Keratinocyte (primary cell): ENCODE results near the gene ALDH4A1. TPM values are rescaled to one million over a fixed set of nuclear protein-coding genes. Genes with fewer than 3 reads are reported as not detected.
A peak's percentile ranks its signal among the peaks of the same experiment; 100 is the strongest.

Source experiments
- DNase-seq: peaks from one replicate; pipeline ENCODE4 v3.0.0-alpha.2; 2011; ENCODE audit warnings: low read depth, missing footprints, low spot score
- FAIRE-seq: peaks from 2 replicates; lab custom pipeline; 2011; peaks lifted over from hg19 to GRCh38; lab: Jason Lieb, UNC
- H2AFZ ChIP-seq: 2 replicates; pipeline ENCODE4 v1.6.0; 2012; ENCODE audit warnings: low read length, control low read depth, inconsistent platforms; ENCODE audit not compliant: control insufficient read depth
- H3K27ac ChIP-seq: 2 replicates; pipeline ENCODE4 v1.5.1; 2011; ENCODE audit warnings: low read length; ENCODE audit not compliant: control insufficient read depth, insufficient read depth
- H3K27me3 ChIP-seq: 3 replicates; pipeline ENCODE4 v1.6.0; 2011; ENCODE audit warnings: low read length; ENCODE audit not compliant: control insufficient read depth, insufficient read depth; ENCODE audit errors: extremely low read depth
- H3K36me3 ChIP-seq, 2 experiments: 2 replicates in 1 of 2; 3 replicates in 1 of 2; pipeline ENCODE4 v1.5.1; 2011; ENCODE audit warnings: low read length in 2 of 2, mild to moderate bottlenecking in 1 of 2; ENCODE audit not compliant: control insufficient read depth in 2 of 2, insufficient read depth in 2 of 2; ENCODE audit errors: extremely low read depth in 1 of 2
- H3K4me1 ChIP-seq: 3 replicates; pipeline ENCODE4 v1.5.1; 2011; ENCODE audit warnings: low read length; ENCODE audit not compliant: control insufficient read depth, insufficient read depth; ENCODE audit errors: extremely low read depth
- H3K4me2 ChIP-seq: 3 replicates; pipeline ENCODE4 v1.6.0; 2011; ENCODE audit warnings: low read depth, low read length; ENCODE audit not compliant: control insufficient read depth, insufficient read depth; ENCODE audit errors: extremely low read depth
- H3K4me3 ChIP-seq, 3 experiments: fragments of 200-600 bp in 1 of 3; sonication (generic) in 1 of 3; 2 replicates in 2 of 3; 3 replicates in 1 of 3; pipeline ENCODE4 v1.5.1; 2011 to 2016; ENCODE audit warnings: low read length in 3 of 3, mild to moderate bottlenecking in 3 of 3, control low read depth in 2 of 3, inconsistent platforms in 1 of 3, low read depth in 1 of 3, mixed read lengths in 1 of 3, mixed run types in 1 of 3, moderate library complexity in 1 of 3; ENCODE audit not compliant: control insufficient read depth in 2 of 3, insufficient read depth in 2 of 3; ENCODE audit errors: extremely low read depth in 1 of 3
- H3K79me2 ChIP-seq: 2 replicates; pipeline ENCODE4 v1.6.0; 2012; ENCODE audit warnings: low read length; ENCODE audit not compliant: control insufficient read depth, insufficient read depth
- H3K9ac ChIP-seq: 3 replicates; pipeline ENCODE4 v1.6.0; 2011; ENCODE audit warnings: low read length; ENCODE audit not compliant: control insufficient read depth, insufficient read depth; ENCODE audit errors: extremely low read depth
- H3K9me1 ChIP-seq: 3 replicates; pipeline ENCODE4 v1.6.0; 2011; ENCODE audit warnings: low read length; ENCODE audit not compliant: control insufficient read depth, insufficient read depth; ENCODE audit errors: extremely low read depth
- H3K9me3 ChIP-seq: 2 replicates; pipeline ENCODE4 v1.5.1; 2012; ENCODE audit warnings: low read depth, low read length; ENCODE audit not compliant: control insufficient read depth
- H4K20me1 ChIP-seq: 3 replicates; pipeline ENCODE4 v1.6.0; 2011; ENCODE audit warnings: low read length; ENCODE audit not compliant: control insufficient read depth, insufficient read depth; ENCODE audit errors: extremely low read depth
- CTCF ChIP-seq, 3 experiments: IDR thresholded peaks in 1 of 3; conservative IDR thresholded peaks in 1 of 3; optimal IDR thresholded peaks in 1 of 3; 2 replicates in 2 of 3; 3 replicates in 1 of 3; pipeline versions ENCODE3 to v1.5.1; 2011; ENCODE audit warnings: low read length in 3 of 3, mild to moderate bottlenecking in 3 of 3, moderate library complexity in 2 of 3, control low read depth in 1 of 3, inconsistent platforms in 1 of 3; ENCODE audit not compliant: insufficient read depth in 2 of 3; ENCODE audit errors: extremely low read depth in 1 of 3
- EZH2 ChIP-seq: IDR thresholded peaks from one replicate; pipeline ENCODE4 v1.6.1; 2012; ENCODE audit warnings: inconsistent platforms, mild to moderate bottlenecking, low read length, moderate library complexity
- dilution Hi-C: fragments of 300-500 bp; cut with MboI; formaldehyde crosslinking; loops from one replicate; pipeline ENCODE4 v1.7.0; 2020; ENCODE audit warnings: low sequenced_read_pairs; ENCODE audit not compliant: extremely low pct_ligation_motif_present
- polyA plus RNA-seq, 5 experiments: library from polyadenylated mRNA; depleted of rRNA in 3 of 5; stranded (reverse) in 3 of 5; stranded (forward) in 1 of 5; unstranded in 1 of 5; fragments of >200 nt; gene quantifications; 1 replicate in 1 of 5; 2 replicates in 3 of 5; 3 replicates in 1 of 5; pipeline versions ENCODE4 v1.2.1 to v1.2.3, GENCODE V29; 2011 to 2012; ENCODE audit warnings: missing spikeins in 2 of 5, low read depth in 1 of 5, low replicate concordance in 1 of 5

Gene ALDH4A1
- polyA plus RNA-seq, 1 donor (not counting 4 experiments of a cell fraction or from before 2014, with no cell fraction given): 52.7 TPM

DNA sequence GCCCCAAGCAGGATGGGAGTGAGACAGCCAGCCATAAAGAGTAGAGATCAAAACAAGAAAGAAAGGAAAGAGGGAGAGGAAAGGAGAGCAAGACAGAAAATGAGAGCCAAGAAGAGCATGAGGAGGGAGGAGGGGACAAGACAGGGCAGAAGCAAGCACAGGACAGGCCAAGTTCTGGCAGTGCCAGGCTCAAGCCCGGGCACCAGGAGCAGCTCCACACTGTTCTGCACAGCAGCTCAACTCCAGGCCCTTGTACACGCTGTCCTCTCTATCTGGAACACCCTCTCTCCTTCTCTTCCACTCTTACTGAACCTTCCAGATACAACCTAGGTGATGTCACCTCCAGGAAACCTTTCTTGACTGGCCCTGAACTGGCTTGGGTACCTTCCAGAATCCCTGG, 42.5 kb upstream of the ALDH4A1 start:
- Histone ChIP-seq H3K4me3 (peak overlapping the region in 1 of 3 experiments; percentile 13), H3K36me3 (peaks cover 4 to 25% of the 10 kb centered on the region in 2 experiments), H3K27me3 (no peaks in the 10 kb centered on the region), H3K79me2 (peaks cover 99% of the 10 kb centered on the region), H2AFZ (no peak overlapping the region), H3K4me2 (peak overlapping the region; percentile 61), H4K20me1 (peaks cover 5% of the 10 kb centered on the region), H3K4me1 (peaks cover 90% of the 10 kb centered on the region), H3K9me3 (no peaks in the 10 kb centered on the region), H3K9me1 (peaks cover 2% of the 10 kb centered on the region), H3K27ac (peak overlapping the region; percentile 61), H3K9ac (peak overlapping the region; percentile 26)
- FAIRE-seq: peak; percentile 26
- dilution Hi-C loops: no loop called here
- no peak for DNase-seq
- TF ChIP-seq EZH2: no peak
- no peak for TF ChIP-seq CTCF (optimal IDR thresholded peaks at IDR 0.05 in 1 of 3, IDR thresholded peaks at IDR 0.05 in 1 of 3, conservative IDR thresholded peaks at IDR 0.05 in 1 of 3; ENCODE audit: extremely low read depth in 1 of 3, insufficient read depth in 2 of 3, low read length in 3 of 3)

- no peak for DNase-seq
- peaks cover 96% of the 10 kb centered on the region for H3K79me2 ChIP-seq
- peaks cover 5% of the 10 kb centered on the region for H4K20me1 ChIP-seq
- H3K27me3 ChIP-seq: no peaks in the 10 kb centered on the region
- H3K4me2 ChIP-seq: no peak overlapping the region
- no peak overlapping the region for H3K4me3 ChIP-seq
- peak overlapping the region; percentile 26 for H3K9ac ChIP-seq
- peaks cover 90% of the 10 kb centered on the region for H3K4me1 ChIP-seq
- H2AFZ ChIP-seq: no peak overlapping the region
- dilution Hi-C loops: no loop called here
- H3K9me1 ChIP-seq: peaks cover 2% of the 10 kb centered on the region
- no peaks in the 10 kb centered on the region for H3K9me3 ChIP-seq
- FAIRE-seq: no peak
- no peak for TF ChIP-seq CTCF (optimal IDR thresholded peaks at IDR 0.05 in 1 of 3, IDR thresholded peaks at IDR 0.05 in 1 of 3, conservative IDR thresholded peaks at IDR 0.05 in 1 of 3; ENCODE audit: extremely low read depth in 1 of 3, insufficient read depth in 2 of 3, low read length in 3 of 3)
- TF ChIP-seq EZH2: no peak
- H3K27ac ChIP-seq: peak overlapping the region; percentile 61
- peaks cover 4 to 18% of the 10 kb centered on the region in 2 experiments for H3K36me3 ChIP-seq
Measured at GRCh38 chr1:18943914-18944572, 41.7 kb upstream of the ALDH4A1 start.
